ENCODE measurements around the gene U2AF1L4.

GRCh38 chr19:35756377-35757230 is 11.4 kb upstream of the U2AF1L4 start, which contains the start of gene HSPB6:
- no peak; the same call in 1 of the 2 replicates for TF ChIP-seq POLR2AphosphoS5 (IDR thresholded peaks at IDR 0.05; ENCODE audit: borderline replicate concordance, low read depth, low read length)
- TF ChIP-seq EZH2 (IDR thresholded peaks at IDR 0.05) = no peak
